GM12801 (cell line): ENCODE results near the gene ADAM12.

Experiments used
- TF ChIP-seq, protein P1 (sequence below): IDR thresholded peaks from one replicate; pipeline ENCODE4 v1.5.1; 2011; ENCODE audit warnings: control low read depth; ENCODE audit not compliant: insufficient read length; ENCODE audit errors: extremely low read depth

The ADAM12 gene

GRCh38 chr10:126012485-126012884 lies 375.8 kb downstream of the ADAM12 start:
- TF ChIP-seq, protein P1, sequence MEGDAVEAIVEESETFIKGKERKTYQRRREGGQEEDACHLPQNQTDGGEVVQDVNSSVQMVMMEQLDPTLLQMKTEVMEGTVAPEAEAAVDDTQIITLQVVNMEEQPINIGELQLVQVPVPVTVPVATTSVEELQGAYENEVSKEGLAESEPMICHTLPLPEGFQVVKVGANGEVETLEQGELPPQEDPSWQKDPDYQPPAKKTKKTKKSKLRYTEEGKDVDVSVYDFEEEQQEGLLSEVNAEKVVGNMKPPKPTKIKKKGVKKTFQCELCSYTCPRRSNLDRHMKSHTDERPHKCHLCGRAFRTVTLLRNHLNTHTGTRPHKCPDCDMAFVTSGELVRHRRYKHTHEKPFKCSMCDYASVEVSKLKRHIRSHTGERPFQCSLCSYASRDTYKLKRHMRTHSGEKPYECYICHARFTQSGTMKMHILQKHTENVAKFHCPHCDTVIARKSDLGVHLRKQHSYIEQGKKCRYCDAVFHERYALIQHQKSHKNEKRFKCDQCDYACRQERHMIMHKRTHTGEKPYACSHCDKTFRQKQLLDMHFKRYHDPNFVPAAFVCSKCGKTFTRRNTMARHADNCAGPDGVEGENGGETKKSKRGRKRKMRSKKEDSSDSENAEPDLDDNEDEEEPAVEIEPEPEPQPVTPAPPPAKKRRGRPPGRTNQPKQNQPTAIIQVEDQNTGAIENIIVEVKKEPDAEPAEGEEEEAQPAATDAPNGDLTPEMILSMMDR, result no peak

DNA sequence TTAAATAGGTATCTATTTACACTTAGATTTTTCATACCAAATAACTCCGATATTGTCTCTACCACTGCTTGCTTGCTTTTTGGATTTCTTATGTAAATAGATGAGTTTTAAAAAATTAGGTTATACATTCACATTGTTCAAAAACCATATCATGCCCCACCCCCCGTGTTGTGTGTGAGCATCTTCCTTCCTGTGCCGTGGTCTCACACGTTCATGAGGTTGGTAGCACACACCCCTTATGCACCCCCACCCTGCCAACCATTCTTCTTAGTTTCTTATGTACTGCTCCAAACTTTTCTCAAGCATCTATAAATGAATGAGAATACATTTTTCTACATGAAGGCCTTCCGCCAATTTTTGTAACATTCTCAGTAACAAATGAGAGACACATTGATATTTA lies 376.3 kb downstream of the ADAM12 start:
- TF ChIP-seq, protein P1, result no peak

DNA sequence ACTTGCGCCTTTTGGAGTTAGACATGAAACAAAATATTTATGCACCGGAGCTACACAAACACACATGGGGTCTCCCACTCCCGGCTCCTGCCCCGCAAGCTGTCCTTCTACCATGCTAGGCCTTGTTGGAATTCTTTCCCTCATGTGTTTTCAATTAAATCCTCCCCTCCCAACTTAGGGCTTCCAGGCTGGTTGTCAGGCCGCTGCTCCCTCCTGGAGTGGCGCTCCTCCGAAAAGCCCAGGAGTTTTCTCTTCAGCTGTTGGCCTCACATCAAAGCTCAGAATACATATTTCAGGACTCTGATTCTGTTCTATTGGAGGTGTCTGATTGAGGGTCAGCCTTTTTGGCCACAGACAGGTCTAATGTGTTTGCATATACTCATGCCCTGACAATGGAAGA lies 378.6 kb downstream of the ADAM12 start:
- TF ChIP-seq, protein P1, result no peak

- TF ChIP-seq, protein P1, result no peak
Observed at GRCh38 chr10:126006906-126007305, 381.4 kb downstream of the ADAM12 start.

GRCh38 chr10:126006264-126006663 lies 382.0 kb downstream of the ADAM12 start:
- TF ChIP-seq, protein P1, result no peak

GRCh38 chr10:126004752-126005151 lies 383.5 kb downstream of the ADAM12 start:
- TF ChIP-seq, protein P1, result no peak

DNA sequence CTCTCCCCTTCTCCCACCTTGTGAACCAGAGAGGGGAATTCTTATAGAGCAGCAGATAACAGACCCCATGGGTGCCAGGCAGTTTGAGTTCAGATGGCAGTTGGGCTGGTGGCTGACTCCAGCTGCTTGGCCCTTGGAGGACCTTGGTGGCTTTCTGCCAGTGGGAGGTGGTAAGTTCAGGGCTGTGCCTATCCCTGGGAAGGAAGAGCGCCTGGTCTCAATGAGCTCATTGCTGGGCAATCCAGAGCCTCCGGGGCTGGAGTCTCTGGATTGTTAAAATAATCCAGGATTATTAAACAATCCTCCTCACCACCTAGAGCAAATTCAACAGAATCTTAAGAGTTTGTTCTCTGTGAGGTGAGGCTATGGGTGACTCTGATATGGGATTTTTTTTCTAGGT lies 386.7 kb downstream of the ADAM12 start:
- TF ChIP-seq, protein P1, result no peak

- TF ChIP-seq, protein P1, result no peak
Observed at GRCh38 chr10:125999694-126000093, 388.6 kb downstream of the ADAM12 start.
